Lung (tissue), 12 donors: ENCODE measurements around the gene C1orf216. TPM values are rescaled to one million over a fixed set of nuclear protein-coding genes. Genes with fewer than 3 reads are reported as not detected.
A peak's percentile ranks its signal among the peaks of the same experiment; 100 is the strongest.

ENCODE experiments used
- ATAC-seq: fragments of 200-7000 bp; cut with Tn5 transposase; one replicate; pipeline ENCODE4 v1.9.1; 2020; ENCODE audit warnings: moderate number of reproducible peaks; ENCODE audit not compliant: insufficient read depth, low FRiP score
- DNase-seq, 3 donors: peaks; one replicate each; pipeline ENCODE4 v3.0.0-alpha.2; 2013 to 2017
- H3K27ac ChIP-seq, 2 donors: one replicate each; pipeline ENCODE4 v1.5.1; 2013; ENCODE audit warnings: mild to moderate bottlenecking in 2 of 2, moderate library complexity in 2 of 2, control low read depth in 1 of 2, inconsistent platforms in 1 of 2, low read depth in 1 of 2, low read length in 1 of 2
- H3K27me3 ChIP-seq, 3 donors: one replicate each; pipeline ENCODE4 v1.5.1; 2013; ENCODE audit warnings: low read length in 2 of 3; ENCODE audit not compliant: control insufficient read depth in 3 of 3, insufficient read depth in 3 of 3
- H3K36me3 ChIP-seq, 4 donors: one replicate each; pipeline ENCODE4 v1.5.1; 2013; ENCODE audit warnings: low read length in 4 of 4, mild to moderate bottlenecking in 1 of 4, moderate library complexity in 1 of 4; ENCODE audit not compliant: control insufficient read depth in 4 of 4, insufficient read depth in 4 of 4
- H3K4me1 ChIP-seq, 5 donors: one replicate each; pipeline ENCODE4 v1.5.1; 2013; ENCODE audit warnings: low read length in 5 of 5, mild to moderate bottlenecking in 2 of 5, moderate library complexity in 1 of 5; ENCODE audit not compliant: control insufficient read depth in 5 of 5, insufficient read depth in 5 of 5
- H3K4me3 ChIP-seq: one replicate; pipeline ENCODE4 v1.5.1; 2013; ENCODE audit warnings: mild to moderate bottlenecking, control low read depth, moderate library complexity
- H3K9ac ChIP-seq, 2 donors: one replicate each; pipeline ENCODE4 v1.5.1; 2013; ENCODE audit warnings: low read length in 2 of 2, control low read depth in 1 of 2; ENCODE audit not compliant: insufficient read depth in 1 of 2
- H3K9me3 ChIP-seq, 4 donors: one replicate each; pipeline ENCODE4 v1.5.1; 2013; ENCODE audit warnings: low read length in 3 of 4, mild to moderate bottlenecking in 1 of 4, moderate library complexity in 1 of 4; ENCODE audit not compliant: control insufficient read depth in 4 of 4, insufficient read depth in 3 of 4
- WGBS, 2 donors: extraction: QIAGEN DNeasy Blood & Tissue Kit; methylation state at CpG; one replicate each; pipeline ENCODE4 v1.1.7; 2013; 5-methylcytosine and 5-hydroxymethylcytosine counted together
- polyA plus RNA-seq, 2 donors: library from polyadenylated mRNA; stranded (reverse); fragments of 200-250 nt; gene quantifications; one replicate each; pipeline ENCODE4 v1.2.1, GENCODE V29; 2013
- total RNA-seq, 2 donors: library from RNA; depleted of rRNA in 1 of 2; stranded (reverse); fragments of >200 nt in 1 of 2; gene quantifications; one replicate each; pipeline ENCODE4 v1.2.1, GENCODE V29; 2014 to 2021
- TF ChIP-seq, protein P1 (sequence below): IDR thresholded peaks from 2 replicates; pipeline ENCODE4 v1.5.1; 2012; ENCODE audit warnings: mild to moderate bottlenecking; ENCODE audit errors: control extremely low read depth, extremely low read depth
- donor health status: control.
- donor health status: control.
- donor health status: Bipolar disorder and iron deficiency.
- donor health status: healthy.
- donor health status: DM: yes; HTN: yes; CAD: no.

The C1orf216 gene
- total and polyA plus RNA-seq, 4 donors = 5.1 to 11.2 (median 8.3) TPM

DNA sequence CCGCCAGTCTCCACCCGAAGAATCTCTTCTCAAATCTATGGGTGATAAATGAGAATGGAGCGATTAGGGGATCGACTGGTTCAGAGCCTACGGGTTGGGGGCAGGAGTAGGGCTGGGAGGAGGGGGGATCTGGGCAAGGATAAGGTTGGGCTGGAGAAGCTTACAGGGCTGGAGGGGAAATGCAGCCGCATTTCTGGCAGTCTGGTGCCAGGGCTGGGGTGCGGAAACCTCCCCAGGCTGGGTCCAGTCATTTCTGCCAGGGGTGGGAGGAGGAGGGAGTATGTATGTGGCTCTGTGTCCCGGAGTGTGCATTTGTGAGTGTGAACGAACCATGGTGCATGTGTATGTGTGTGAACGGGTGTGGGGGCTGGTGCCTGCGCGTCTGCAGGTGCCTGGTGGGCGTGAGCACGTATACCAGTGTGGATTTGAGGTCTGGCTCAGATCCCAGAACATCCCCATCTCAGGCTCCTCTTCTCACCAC is 10.2 kb downstream of the C1orf216 start:
- peaks cover 0 to 5% (median 0%) of the 10 kb centered on the region in 4 donors for H3K9me3 ChIP-seq
- peaks cover 0 to 16% (median 8%) of the 10 kb centered on the region in 3 donors for H3K27me3 ChIP-seq
- H3K4me3 ChIP-seq = no peak overlapping the region
- TF ChIP-seq, protein P1, sequence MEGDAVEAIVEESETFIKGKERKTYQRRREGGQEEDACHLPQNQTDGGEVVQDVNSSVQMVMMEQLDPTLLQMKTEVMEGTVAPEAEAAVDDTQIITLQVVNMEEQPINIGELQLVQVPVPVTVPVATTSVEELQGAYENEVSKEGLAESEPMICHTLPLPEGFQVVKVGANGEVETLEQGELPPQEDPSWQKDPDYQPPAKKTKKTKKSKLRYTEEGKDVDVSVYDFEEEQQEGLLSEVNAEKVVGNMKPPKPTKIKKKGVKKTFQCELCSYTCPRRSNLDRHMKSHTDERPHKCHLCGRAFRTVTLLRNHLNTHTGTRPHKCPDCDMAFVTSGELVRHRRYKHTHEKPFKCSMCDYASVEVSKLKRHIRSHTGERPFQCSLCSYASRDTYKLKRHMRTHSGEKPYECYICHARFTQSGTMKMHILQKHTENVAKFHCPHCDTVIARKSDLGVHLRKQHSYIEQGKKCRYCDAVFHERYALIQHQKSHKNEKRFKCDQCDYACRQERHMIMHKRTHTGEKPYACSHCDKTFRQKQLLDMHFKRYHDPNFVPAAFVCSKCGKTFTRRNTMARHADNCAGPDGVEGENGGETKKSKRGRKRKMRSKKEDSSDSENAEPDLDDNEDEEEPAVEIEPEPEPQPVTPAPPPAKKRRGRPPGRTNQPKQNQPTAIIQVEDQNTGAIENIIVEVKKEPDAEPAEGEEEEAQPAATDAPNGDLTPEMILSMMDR = no peak
- peak; percentile 27 to 37 (median 34) for DNase-seq
- H3K27ac ChIP-seq = no peak overlapping the region
- ATAC-seq = no peak
- peaks cover 0 to 7% (median 0%) of the 10 kb centered on the region in 5 donors for H3K4me1 ChIP-seq
- peaks cover 0 to 2% (median 0%) of the 10 kb centered on the region in 4 donors for H3K36me3 ChIP-seq
- WGBS, 2 donors = 15 to 25% methylated on average over 14 of the region's 14 CpGs
- no peak overlapping the region for H3K9ac ChIP-seq

DNA sequence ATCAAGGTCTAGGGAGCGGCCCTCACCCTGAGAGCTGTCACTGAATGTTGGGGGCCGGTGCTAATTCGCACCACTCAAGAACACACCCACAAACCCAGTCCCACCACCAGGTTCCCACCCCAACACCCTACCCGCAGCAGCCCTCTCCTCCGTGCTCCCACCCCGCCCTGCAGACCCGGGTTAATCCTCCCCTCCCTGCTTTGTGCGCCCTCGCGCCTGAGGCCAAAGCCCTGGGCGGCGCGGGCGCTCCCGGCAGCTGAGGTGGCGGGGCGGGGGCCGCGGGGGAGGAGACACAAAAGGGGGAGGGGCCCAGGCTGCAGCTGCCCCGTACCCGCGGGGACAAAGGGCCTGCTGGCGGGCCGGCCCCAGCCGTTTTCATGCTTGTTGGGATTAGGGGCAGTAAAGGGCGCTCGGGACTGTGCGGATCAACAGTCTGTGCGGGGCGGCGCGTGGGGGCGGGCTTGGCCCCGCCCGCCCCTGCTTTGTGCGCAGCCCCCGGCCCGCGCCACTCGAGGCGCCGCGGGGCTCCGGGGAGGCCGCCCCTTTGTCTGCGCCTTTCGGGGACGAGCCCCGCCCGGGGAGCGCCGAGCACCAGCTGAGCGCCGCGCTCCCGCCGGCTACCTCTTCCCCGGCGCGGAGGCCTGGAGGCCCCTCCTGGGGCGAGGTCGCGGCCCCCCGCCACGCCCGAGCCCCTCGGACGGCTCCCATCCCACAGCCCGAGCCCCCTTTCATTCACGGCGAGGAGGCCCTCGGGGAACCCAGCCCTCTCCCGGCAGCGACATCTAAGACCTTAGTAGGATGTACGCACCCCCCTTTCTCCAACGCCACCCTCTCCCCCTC is 10.9 kb downstream of the C1orf216 start:
- ATAC-seq = no peak
- Histone ChIP-seq H3K4me3 (peak overlapping the region; percentile 10), H3K27me3 (peaks cover 0 to 20% (median 11%) of the 10 kb centered on the region in 3 donors), H3K27ac (no peak overlapping the region), H3K9ac (no peak overlapping the region), H3K9me3 (peaks cover 0 to 5% (median 0%) of the 10 kb centered on the region in 4 donors), H3K36me3 (no peaks in the 10 kb centered on the region), H3K4me1 (peaks cover 0 to 7% (median 0%) of the 10 kb centered on the region in 5 donors)
- TF ChIP-seq, protein P1 = no peak
- WGBS, 2 donors = 0 to 3% methylated on average over 30 to 76 of the region's 76 CpGs
- peak; percentile 42 to 56 (median 52) for DNase-seq

DNA sequence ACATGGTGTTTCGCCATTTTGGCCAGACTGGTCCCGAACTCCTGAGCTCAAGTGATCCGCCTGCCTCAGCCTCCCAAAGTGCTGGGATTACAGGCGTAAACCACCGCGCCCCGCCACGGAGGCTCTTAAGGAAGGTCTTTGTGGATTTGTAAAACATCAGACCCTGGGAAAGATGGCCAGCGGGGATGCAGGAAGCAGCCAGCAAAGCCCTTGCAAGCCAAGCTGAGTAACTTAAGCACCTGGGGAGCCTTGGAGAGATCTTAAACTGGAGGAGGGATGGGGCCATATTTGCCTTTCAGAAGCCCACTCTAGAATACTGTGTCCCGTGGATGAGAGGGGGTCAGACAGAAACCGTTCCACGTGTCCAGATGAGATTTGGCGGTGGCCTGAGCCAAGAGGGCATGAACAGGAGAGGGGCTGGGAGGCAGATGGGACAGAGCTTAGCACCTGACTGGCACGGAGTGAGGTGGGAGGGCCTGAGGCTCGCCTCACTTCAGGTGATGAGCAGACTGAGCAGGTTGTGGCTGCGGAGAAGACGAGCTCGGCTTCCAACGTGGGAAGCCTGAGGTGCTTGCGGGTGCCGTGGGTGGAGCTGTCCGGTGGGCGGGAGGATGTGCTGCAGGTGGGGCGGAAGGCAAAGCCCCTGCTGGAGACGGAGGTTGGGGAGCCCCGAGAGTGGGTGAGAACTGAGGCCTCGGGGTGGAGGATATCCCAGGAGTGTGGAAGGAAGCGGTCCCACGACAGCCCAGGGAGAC is 11.7 kb downstream of the C1orf216 start:
- H3K9me3 ChIP-seq = peaks cover 0 to 5% (median 0%) of the 10 kb centered on the region in 4 donors
- peaks cover 0 to 26% (median 14%) of the 10 kb centered on the region in 3 donors for H3K27me3 ChIP-seq
- WGBS, 2 donors = 40% methylated on average over 28 to 29 of the region's 29 CpGs
- H3K4me3 ChIP-seq = no peak overlapping the region
- H3K36me3 ChIP-seq = no peaks in the 10 kb centered on the region
- H3K27ac ChIP-seq = no peak overlapping the region
- no peak for ATAC-seq
- TF ChIP-seq, protein P1 = no peak
- peaks cover 0 to 7% (median 0%) of the 10 kb centered on the region in 5 donors for H3K4me1 ChIP-seq
- no peak for DNase-seq
- H3K9ac ChIP-seq = no peak overlapping the region
